Uterus (tissue), 2 donors: Measurements from ENCODE around the gene LRRC17.

Experiments used
- CTCF ChIP-seq, 4 experiments: fragments of 200-600 bp in 2 of 4; fragments of 450-650 bp in 2 of 4; sonication (generic) in 2 of 4; IDR thresholded peaks; one replicate each; pipeline ENCODE4 v1.5.1; 2016 to 2019; ENCODE audit warnings: antibody characterized with exemption in 4 of 4, mild to moderate bottlenecking in 2 of 4, moderate library complexity in 1 of 4
- POLR2A ChIP-seq, 2 donors: fragments of 450-650 bp; IDR thresholded peaks; one replicate each; pipeline ENCODE4 v1.6.1; 2016; ENCODE audit warnings: antibody characterized with exemption in 2 of 2, mild to moderate bottlenecking in 1 of 2, moderate library complexity in 1 of 2

- TF ChIP-seq CTCF (IDR thresholded peaks at IDR 0.05) (no peak), POLR2A (IDR thresholded peaks at IDR 0.05) (no peak)
These were observed 14.8 kb upstream of the LRRC17 start for GRCh38 chr7:102897856-102898531.
